ENCODE results near the gene KIF4B.
A peak's percentile ranks its signal among the peaks of the same experiment; 100 is the strongest.
"Not testable (repeated sequence)": the region's sequence is repeated elsewhere in the genome, so short reads cannot be mapped to it uniquely, and the experiment has no call there.

The KIF4B gene

GRCh38 chr5:155013526-155013925 lies at the start of gene KIF4B:
KIF4B (plus strand) TSS chr5:155013755; CDS start chr5:155013860, 105 bp downstream.
- no peak for DNase-seq

GRCh38 chr5:154966081-154966841 lies 47.3 kb upstream of the KIF4B start:
- DNase-seq, result no peak

GRCh38 chr5:154966874-154967273 lies 46.7 kb upstream of the KIF4B start:
- no peak for DNase-seq

- DNase-seq, result peak in 1 of 2 experiments; percentile 29
These were observed 46.0 kb upstream of the KIF4B start for GRCh38 chr5:154967421-154968024.

- DNase-seq, result no peak
These were observed 44.6 kb upstream of the KIF4B start for GRCh38 chr5:154968953-154969352.

- DNase-seq, result no peak
These were observed 42.8 kb upstream of the KIF4B start for GRCh38 chr5:154970759-154971158.

GRCh38 chr5:154971501-154971900 lies 42.1 kb upstream of the KIF4B start:
- DNase-seq, result no peak

GRCh38 chr5:154972476-154973080 lies 41.0 kb upstream of the KIF4B start:
- DNase-seq, result peak in 1 of 2 experiments; percentile 68

GRCh38 chr5:154976082-154976481 lies 37.5 kb upstream of the KIF4B start:
- not testable (repeated sequence) for DNase-seq

GRCh38 chr5:154977409-154977808 lies 36.1 kb upstream of the KIF4B start:
- no peak for DNase-seq

GRCh38 chr5:154978294-154978693 lies 35.3 kb upstream of the KIF4B start:
- DNase-seq, result not testable (repeated sequence)

- no peak for DNase-seq
These were observed 28.5 kb upstream of the KIF4B start for GRCh38 chr5:154984946-154985516.

- no peak for DNase-seq
These were observed 27.4 kb upstream of the KIF4B start for GRCh38 chr5:154986151-154986550.

GRCh38 chr5:154989626-154990025 lies 23.9 kb upstream of the KIF4B start:
- DNase-seq, result no peak

GRCh38 chr5:154993461-154993860 lies 20.1 kb upstream of the KIF4B start:
- DNase-seq, result no peak

GRCh38 chr5:154995679-154996078 lies 17.9 kb upstream of the KIF4B start:
- DNase-seq, result peak in 1 of 2 experiments; percentile 8

- no peak for DNase-seq
These were observed 15.8 kb upstream of the KIF4B start for GRCh38 chr5:154997746-154998145.

- DNase-seq, result no peak
These were observed 13.7 kb upstream of the KIF4B start for GRCh38 chr5:154999865-155000264.

GRCh38 chr5:155001523-155001922 lies 12.0 kb upstream of the KIF4B start:
- no peak for DNase-seq

- DNase-seq, result not testable (repeated sequence)
These were observed 10.8 kb upstream of the KIF4B start for GRCh38 chr5:155002722-155003121.

- DNase-seq, result peak in 1 of 2 experiments; percentile 38
These were observed 9.3 kb upstream of the KIF4B start for GRCh38 chr5:155004138-155004744.

- not testable (repeated sequence) for DNase-seq
These were observed 7.3 kb upstream of the KIF4B start for GRCh38 chr5:155006265-155006664.

GRCh38 chr5:155008669-155009068 lies 4.9 kb upstream of the KIF4B start:
- no peak for DNase-seq
